ENCODE results near the gene SQOR. TPM values are rescaled to one million over a fixed set of nuclear protein-coding genes. Genes with fewer than 3 reads are reported as not detected.

The SQOR gene
- 130 and 139 TPM in 2 replicates for total RNA-seq

DNA sequence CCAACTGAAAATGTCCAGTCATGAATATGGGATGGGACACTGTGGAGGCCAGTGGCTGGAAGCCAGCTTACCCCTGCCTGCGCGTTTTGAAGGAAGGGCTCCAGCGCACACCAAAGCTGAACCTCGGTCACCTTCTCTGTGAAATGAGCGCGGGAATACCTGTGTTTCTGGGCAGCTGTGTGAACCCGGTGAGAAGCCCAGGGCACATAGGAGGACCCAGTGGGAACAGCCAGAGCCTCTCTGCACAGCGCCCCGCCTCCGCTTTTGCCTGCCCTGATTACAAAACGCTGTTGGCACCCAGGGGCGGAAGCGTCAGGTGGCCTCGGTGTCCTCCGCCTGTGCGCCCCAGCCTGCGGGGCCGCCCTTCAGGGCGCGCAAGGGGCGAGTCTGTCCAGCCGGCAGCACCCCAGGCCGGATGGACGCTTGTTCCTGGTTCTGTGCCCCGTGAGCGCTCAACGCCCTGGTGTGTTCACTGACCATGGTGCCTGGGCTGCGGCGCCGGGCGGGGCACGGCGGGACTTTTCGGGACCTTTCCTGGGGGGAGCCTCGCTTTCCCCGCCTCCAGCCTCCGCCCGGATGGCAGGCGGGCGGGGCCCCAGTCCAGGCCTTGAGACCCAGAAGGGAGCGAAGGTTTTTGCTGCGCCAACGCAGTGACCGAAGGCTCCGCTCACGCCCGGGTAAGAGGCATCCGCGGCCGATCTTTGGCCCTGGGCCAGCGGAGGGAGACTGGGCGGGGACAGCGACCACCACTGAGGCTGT, at the start of gene SQOR:
SQOR (plus strand) TSS at position 598 of the 759 bp plus-strand sequence. CDS start 23,895 bp downstream, outside the sequence.

DNA sequence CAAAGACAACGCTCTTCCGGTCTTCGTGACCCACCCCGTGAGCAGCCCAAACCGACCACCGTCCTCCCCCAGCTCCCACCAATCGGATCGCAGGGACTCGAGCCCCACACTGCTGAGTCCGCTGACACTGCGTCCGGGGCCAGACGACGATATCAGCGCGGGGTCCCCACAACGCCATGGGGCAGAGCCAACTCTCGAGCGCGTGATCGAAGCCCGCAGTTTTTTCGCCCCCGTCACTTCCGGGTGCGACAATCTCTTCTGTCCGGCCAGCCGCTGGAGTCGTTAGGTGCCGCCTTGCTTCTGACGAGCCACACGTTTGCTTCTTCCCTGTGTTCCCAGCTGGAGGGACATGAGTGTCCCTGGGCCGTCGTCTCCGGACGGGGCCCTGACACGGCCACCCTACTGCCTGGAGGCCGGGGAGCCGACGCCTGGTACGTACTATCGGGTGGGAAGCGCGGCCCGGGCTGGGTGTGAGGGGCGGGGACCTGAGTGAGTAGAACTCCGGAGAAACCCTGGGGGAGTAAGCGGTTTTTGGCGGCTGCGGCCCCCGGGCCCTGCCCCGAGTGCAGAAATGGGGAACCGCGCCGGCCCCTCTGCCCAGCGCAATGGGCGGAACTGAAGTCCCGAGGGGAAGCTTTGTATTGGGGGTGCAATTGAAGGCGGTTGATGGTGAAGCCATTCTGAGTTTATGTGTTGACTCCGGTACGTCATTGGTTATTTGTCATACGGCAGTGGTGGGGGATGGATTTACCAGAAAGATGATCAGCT, 47.5 kb upstream of the SQOR start, which contains the start of gene BLOC1S6:
BLOC1S6 (plus strand) TSS at position 285 of the 768 bp plus-strand sequence; CDS start at position 350, 65 bp downstream.

Small RNA genes lying within 50 kb of the gene (small RNA-seq; reads per million reads assigned to genes)
- gene RF00019: not detected

Other genes starting within 250 kb of the SQOR start
- 14.2 and 16.1 TPM in 2 replicates for gene SLC30A4, start 112.3 kb upstream of the SQOR start, total RNA-seq
- 85.9 and 89.9 TPM in 2 replicates for gene BLOC1S6, start 47.6 kb upstream of the SQOR start, total RNA-seq

Data from hair follicle dermal papilla cell (primary cell).